SK-N-MC (cell line): ENCODE data around the gene TAB3.

Experiments
- EZH2 ChIP-seq: fragments of 200-600 bp; sonication (generic); IDR thresholded peaks from one replicate; pipeline ENCODE4 v1.6.1; 2017; ENCODE audit warnings: antibody characterized with exemption
- FOXP2 ChIP-seq: optimal IDR thresholded peaks from 2 replicates; pipeline ENCODE3; 2011; ENCODE audit warnings: mild to moderate bottlenecking, moderate library complexity; ENCODE audit not compliant: insufficient read depth; ENCODE audit errors: extremely low read length, control extremely low read depth
- POLR2AphosphoS5 ChIP-seq: IDR thresholded peaks from 2 replicates; pipeline ENCODE4 v1.6.1; 2012; ENCODE audit warnings: mild to moderate bottlenecking, low read depth, low read length, borderline replicate concordance

GRCh38 chrX:30824275-30824674 lies 64.8 kb downstream of the TAB3 start:
- no peak for TF ChIP-seq EZH2
- TF ChIP-seq POLR2AphosphoS5: no peak
- no peak for TF ChIP-seq FOXP2
